GM12878 (cell line): Measurements from ENCODE around the gene TESPA1. TPM values are rescaled to one million over a fixed set of nuclear protein-coding genes. Genes with fewer than 3 reads are reported as not detected.

Source experiments
- ATAC-seq: fragments of 200-7000 bp; cut with Tn5 transposase; 3 replicates; pipeline ENCODE4 v1.9.1; 2020; ENCODE audit warnings: mild to moderate bottlenecking, moderate library complexity
- BruUV-seq: library from RNA; stranded (reverse); fragments of 400-500 nt; replicated peaks from 2 replicates; lab custom pipeline; 2021; lab: Mats Ljungman, UMichigan
- CTCF ChIA-PET: fragments of 300-600 bp; sonication (Branson Sonifier 250); formaldehyde crosslinking; extraction: SDS; loops from one replicate; lab custom pipeline; 2021; ENCODE audit warnings: inconsistent platforms; lab: Yijun Ruan, JAX
- POLR2A ChIA-PET: fragments of 350-600 bp; formaldehyde crosslinking; extraction: SDS; loops from one replicate; lab custom pipeline; 2021; ENCODE audit warnings: inconsistent platforms; lab: Charles Lee
- RAD21 ChIA-PET: fragments of 300-600 bp; sonication (Branson Sonifier 250); formaldehyde crosslinking; loops from one replicate; lab custom pipeline; 2023; ENCODE audit warnings: antibody characterized with exemption; ENCODE audit not compliant: unreplicated experiment; lab: Charles Lee
- SMC1A ChIA-PET: fragments of 300-600 bp; sonication (Branson Sonifier 250); formaldehyde crosslinking; loops from one replicate; lab custom pipeline; 2023; ENCODE audit not compliant: unreplicated experiment, uncharacterized antibody; lab: Charles Lee
- DNase-seq: peaks from one replicate; pipeline ENCODE4 v3.0.0-alpha.2; 2011; ENCODE audit warnings: low read depth, low spot score
- FAIRE-seq: peaks from 3 replicates; lab custom pipeline; 2011; peaks lifted over from hg19 to GRCh38; lab: Jason Lieb, UNC
- H2AFZ ChIP-seq: 2 replicates; pipeline ENCODE4 v1.6.0; 2011; ENCODE audit warnings: low read depth, low read length, control low read depth; ENCODE audit not compliant: control insufficient read depth
- H3K27ac ChIP-seq: 2 replicates; pipeline ENCODE4 v1.5.1; 2011; ENCODE audit warnings: control low read depth; ENCODE audit not compliant: control insufficient read depth, insufficient read depth
- H3K27me3 ChIP-seq, 2 experiments: replicated peaks in 1 of 2; 2 replicates each; pipeline versions ENCODE4 v1.6.0 to v1.6.1; 2011; ENCODE audit warnings: low read length in 1 of 2; ENCODE audit not compliant: control insufficient read depth in 2 of 2, insufficient read depth in 2 of 2
- H3K36me3 ChIP-seq, 2 experiments: 2 replicates each; pipeline ENCODE4 v1.5.1; 2011; ENCODE audit warnings: low read length in 1 of 2; ENCODE audit not compliant: control insufficient read depth in 2 of 2, insufficient read depth in 2 of 2
- H3K4me1 ChIP-seq: 2 replicates; pipeline ENCODE4 v1.6.1; 2011; ENCODE audit warnings: mild to moderate bottlenecking, low read length, moderate library complexity, mixed read lengths; ENCODE audit not compliant: control insufficient read depth, insufficient read depth
- H3K4me2 ChIP-seq: 2 replicates; pipeline ENCODE4 v1.6.0; 2011; ENCODE audit warnings: control low read depth; ENCODE audit not compliant: control insufficient read depth, insufficient read depth
- H3K4me3 ChIP-seq: fragments of 200-600 bp; sonication (generic); 2 replicates; pipeline ENCODE4 v1.5.1; 2016
- H3K79me2 ChIP-seq: 2 replicates; pipeline ENCODE4 v1.6.0; 2011; ENCODE audit warnings: low read length; ENCODE audit not compliant: control insufficient read depth, insufficient read depth
- H3K9ac ChIP-seq: 2 replicates; pipeline ENCODE4 v1.8.0; 2011; ENCODE audit warnings: low read length, control low read depth, mixed read lengths; ENCODE audit not compliant: control insufficient read depth, insufficient read depth
- H3K9me3 ChIP-seq: replicated peaks from 3 replicates; pipeline ENCODE4 v1.5.1; 2011; ENCODE audit warnings: mild to moderate bottlenecking, low read length; ENCODE audit not compliant: control insufficient read depth, insufficient read depth
- H4K20me1 ChIP-seq: 2 replicates; pipeline ENCODE4 v1.6.0; 2011; ENCODE audit not compliant: control insufficient read depth, insufficient read depth
- MEF2B ChIP-seq: fragments of 450-650 bp; IDR thresholded peaks from 2 replicates; pipeline ENCODE4 v1.6.1; 2018; ENCODE audit warnings: mild to moderate bottlenecking, moderate library complexity; ENCODE audit not compliant: partially characterized antibody, poor library complexity, severe bottlenecking
- SMAD5 ChIP-seq: IDR thresholded peaks from 2 replicates; pipeline ENCODE4 v1.6.1; 2016; ENCODE audit warnings: antibody characterized with exemption, low read depth
- TCF12 ChIP-seq: IDR thresholded peaks from 2 replicates; pipeline ENCODE4 v1.6.1; 2011; ENCODE audit warnings: low read depth, mild to moderate bottlenecking, low read length
- YY1 ChIP-seq: IDR thresholded peaks from 2 replicates; pipeline ENCODE4 v1.6.1; 2011; ENCODE audit warnings: low read depth, mild to moderate bottlenecking, low read length
- WGBS: methylation state at CpG from one replicate; pipeline ENCODE4 v1.1.6; 2016; ENCODE audit warnings: low lambda C conversion rate; ENCODE audit not compliant: insufficient replicate concordance, insufficient coverage; ENCODE audit errors: missing lambda C conversion rate; 5-methylcytosine and 5-hydroxymethylcytosine counted together
- in situ Hi-C: fragments of 300-500 bp; cut with MboI; formaldehyde crosslinking; loops from 9 replicates; pipeline ENCODE4 v1.14.3; 2018; ENCODE audit warnings: mixed read lengths
- intact Hi-C: fragments of 100-400 bp; cut with micrococcal nuclease; formaldehyde crosslinking; loops from one replicate; pipeline ENCODE4 v1.14.2; 2022; ENCODE audit not compliant: unreplicated experiment
- polyA plus RNA-seq, 11 experiments: library from polyadenylated mRNA; depleted of rRNA in 4 of 11; unstranded in 6 of 11; stranded (reverse) in 5 of 11; fragments of >200 nt; fragmentation: Nextera tagmentation in 4 of 11; fragmentation: Illumina TruSeq in 1 of 11; extraction: Ambion mirVana in 4 of 11; extraction: Trizol in 1 of 11; gene quantifications; 1 replicate in 1 of 11; 2 replicates in 10 of 11; pipeline versions ENCODE4 v1.2.1 to v1.2.3, GENCODE V29; 2011 to 2016; ENCODE audit warnings: inconsistent platforms in 2 of 11, missing spikeins in 2 of 11, low read depth in 1 of 11
- total RNA-seq, 4 experiments: library from RNA; depleted of rRNA in 3 of 4; stranded (reverse); fragments of >200 nt in 3 of 4; fragmentation: Illumina TruSeq in 1 of 4; extraction: Trizol in 1 of 4; gene quantifications; 2 replicates each; pipeline versions ENCODE4 v1.2.1 to v1.2.3, GENCODE V29; 2013 to 2021

TESPA1 gene
- total and polyA plus RNA-seq, 10 of the 15 experiments (the other 5 are each of a cell fraction or from before 2014, with no cell fraction given) = 13.8 to 56.2 (median 23.9) TPM

- Histone ChIP-seq H3K4me1 (peaks cover 32% of the 10 kb centered on the region), H3K4me3 (no peak overlapping the region), H2AFZ (peak overlapping the region; percentile 73), H3K4me2 (peak overlapping the region; percentile 17), H3K27ac (peak overlapping the region; percentile 34; the same call in 1 of the 2 replicates), H4K20me1 (no peaks in the 10 kb centered on the region), H3K79me2 (peaks cover 9% of the 10 kb centered on the region), H3K36me3 (no peaks in the 10 kb centered on the region), H3K9ac (no peak overlapping the region), H3K27me3 (no peaks in the 10 kb centered on the region), H3K9me3 (no peaks in the 10 kb centered on the region; the same call in 2 of the 3 replicates)
- WGBS = 6% methylated on average over 1 of the region's 1 CpG
- TF ChIP-seq MEF2B = no peak
- peak; percentile 59; the same call in 1 of the 2 replicates for TF ChIP-seq TCF12
- TF ChIP-seq SMAD5 = no peak
- 0 out of 2 replicates have a peak, but pooled peaks have one; percentile 39 for TF ChIP-seq YY1
- POLR2A ChIA-PET = interaction anchor here (1.1 kb wide), 1 partner anchor 13 kb away, joined by 3 read pairs; no protein-coding TSS in a partner anchor
- intact Hi-C loops (no loop called here), in situ Hi-C loops (no loop called here)
- RAD21 ChIA-PET = interaction anchor here (1.0 to 1.7 kb wide), 3 partner anchors 9 to 84 kb away, joined by 3 to 6 read pairs (median 3); no protein-coding TSS in a partner anchor
- SMC1A ChIA-PET = interaction anchor here (0.6 to 1.7 kb wide), 4 partner anchors 13 to 394 kb away, joined by 3 to 8 read pairs (median 4); no protein-coding TSS in a partner anchor
- CTCF ChIA-PET = interaction anchor here (0.5 to 1.5 kb wide), 4 partner anchors 27 to 239 kb away, joined by 3 to 9 read pairs (median 3); no protein-coding TSS in a partner anchor
- ATAC-seq = peak; percentile 6; the same call in 1 of the 3 replicates
- no peak for DNase-seq
- no TSS peak for BruUV-seq
- FAIRE-seq = no peak
These were observed 4.0 kb upstream of the TESPA1 start for GRCh38 chr12:54988402-54989054.
